ENCODE data around the gene DDX46.

- TF ChIP-seq REST (IDR thresholded peaks at IDR 0.05; ENCODE audit: borderline replicate concordance) = no peak
- TF ChIP-seq CTCF (IDR thresholded peaks at IDR 0.05; ENCODE audit: poor library complexity, severe bottlenecking) = no peak
- no peak for TF ChIP-seq POLR2AphosphoS5 (IDR thresholded peaks at IDR 0.05)
- no peak for TF ChIP-seq EZH2 (IDR thresholded peaks at IDR 0.05; ENCODE audit: borderline replicate concordance, insufficient read depth, low read length, poor library complexity, severe bottlenecking)
- no peak for TF ChIP-seq RAD21 (conservative IDR thresholded peaks at IDR 0.05)
- no peak for TF ChIP-seq MXI1 (conservative IDR thresholded peaks at IDR 0.05; ENCODE audit: poor library complexity, severe bottlenecking)
- no peak for TF ChIP-seq EP300 (conservative IDR thresholded peaks at IDR 0.05; ENCODE audit: poor library complexity, severe bottlenecking)
- TF ChIP-seq TAF1 (IDR thresholded peaks at IDR 0.05; ENCODE audit: low read depth) = no peak
- no peak for TF ChIP-seq SMC3 (conservative IDR thresholded peaks at IDR 0.05; ENCODE audit: poor library complexity)
These were observed 14.0 kb downstream of the DDX46 start for GRCh38 chr5:134772461-134773125.
